ENCODE measurements around the gene SIL1. TPM values are rescaled to one million over a fixed set of nuclear protein-coding genes. Genes with fewer than 3 reads are reported as not detected.

The SIL1 gene
- total RNA-seq, 1 donor from 2014 or later = 16.0 TPM

DNA sequence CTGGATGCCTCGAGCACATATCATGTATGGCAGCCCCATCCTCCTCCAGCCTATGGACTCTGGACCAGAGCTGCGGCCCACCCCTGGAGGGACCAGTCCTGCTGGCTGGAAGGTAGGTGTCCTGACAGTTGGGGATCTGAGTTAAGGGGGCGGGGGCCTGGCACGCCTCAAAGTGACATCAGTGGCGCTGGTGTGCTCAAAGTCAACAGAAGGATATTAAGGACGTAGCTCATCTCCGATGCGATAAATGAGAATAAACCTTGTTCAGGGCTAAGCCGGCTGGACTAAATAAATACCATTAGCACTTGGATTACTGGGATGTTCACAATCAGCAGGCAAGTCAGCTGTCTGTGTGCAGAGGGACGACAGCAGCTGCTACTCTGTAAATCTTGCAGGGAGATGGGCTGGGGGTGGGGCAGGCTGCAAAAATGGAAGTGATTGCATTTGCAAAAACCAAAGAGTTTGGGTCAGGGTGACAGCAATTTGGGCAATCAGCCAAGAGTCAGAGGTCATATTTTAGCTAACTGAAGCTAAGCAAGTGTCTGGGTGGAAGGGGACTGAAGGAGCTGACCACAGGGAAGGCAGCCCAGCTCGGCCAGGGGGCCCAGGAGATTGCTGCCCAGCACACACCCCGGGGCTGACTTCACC lies 243.0 kb downstream of the SIL1 start:
- Mint-ChIP-seq H3K36me3 (ENCODE audit: low read depth) (no peaks in the 10 kb centered on the region), H3K27me3 (ENCODE audit: low read depth) (peaks cover 17% of the 10 kb centered on the region), H3K9me3 (no peaks in the 10 kb centered on the region), H3K4me1 (peaks cover 41% of the 10 kb centered on the region), H3K4me3 (no peak overlapping the region), H3K27ac (ENCODE audit: unreplicated experiment) (peak overlapping the region; percentile 36)
- TF ChIP-seq, protein P1, sequence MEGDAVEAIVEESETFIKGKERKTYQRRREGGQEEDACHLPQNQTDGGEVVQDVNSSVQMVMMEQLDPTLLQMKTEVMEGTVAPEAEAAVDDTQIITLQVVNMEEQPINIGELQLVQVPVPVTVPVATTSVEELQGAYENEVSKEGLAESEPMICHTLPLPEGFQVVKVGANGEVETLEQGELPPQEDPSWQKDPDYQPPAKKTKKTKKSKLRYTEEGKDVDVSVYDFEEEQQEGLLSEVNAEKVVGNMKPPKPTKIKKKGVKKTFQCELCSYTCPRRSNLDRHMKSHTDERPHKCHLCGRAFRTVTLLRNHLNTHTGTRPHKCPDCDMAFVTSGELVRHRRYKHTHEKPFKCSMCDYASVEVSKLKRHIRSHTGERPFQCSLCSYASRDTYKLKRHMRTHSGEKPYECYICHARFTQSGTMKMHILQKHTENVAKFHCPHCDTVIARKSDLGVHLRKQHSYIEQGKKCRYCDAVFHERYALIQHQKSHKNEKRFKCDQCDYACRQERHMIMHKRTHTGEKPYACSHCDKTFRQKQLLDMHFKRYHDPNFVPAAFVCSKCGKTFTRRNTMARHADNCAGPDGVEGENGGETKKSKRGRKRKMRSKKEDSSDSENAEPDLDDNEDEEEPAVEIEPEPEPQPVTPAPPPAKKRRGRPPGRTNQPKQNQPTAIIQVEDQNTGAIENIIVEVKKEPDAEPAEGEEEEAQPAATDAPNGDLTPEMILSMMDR (conservative IDR thresholded peaks at IDR 0.05) = no peak
- no peak for DNase-seq (ENCODE audit: low read depth, low spot score)

DNA sequence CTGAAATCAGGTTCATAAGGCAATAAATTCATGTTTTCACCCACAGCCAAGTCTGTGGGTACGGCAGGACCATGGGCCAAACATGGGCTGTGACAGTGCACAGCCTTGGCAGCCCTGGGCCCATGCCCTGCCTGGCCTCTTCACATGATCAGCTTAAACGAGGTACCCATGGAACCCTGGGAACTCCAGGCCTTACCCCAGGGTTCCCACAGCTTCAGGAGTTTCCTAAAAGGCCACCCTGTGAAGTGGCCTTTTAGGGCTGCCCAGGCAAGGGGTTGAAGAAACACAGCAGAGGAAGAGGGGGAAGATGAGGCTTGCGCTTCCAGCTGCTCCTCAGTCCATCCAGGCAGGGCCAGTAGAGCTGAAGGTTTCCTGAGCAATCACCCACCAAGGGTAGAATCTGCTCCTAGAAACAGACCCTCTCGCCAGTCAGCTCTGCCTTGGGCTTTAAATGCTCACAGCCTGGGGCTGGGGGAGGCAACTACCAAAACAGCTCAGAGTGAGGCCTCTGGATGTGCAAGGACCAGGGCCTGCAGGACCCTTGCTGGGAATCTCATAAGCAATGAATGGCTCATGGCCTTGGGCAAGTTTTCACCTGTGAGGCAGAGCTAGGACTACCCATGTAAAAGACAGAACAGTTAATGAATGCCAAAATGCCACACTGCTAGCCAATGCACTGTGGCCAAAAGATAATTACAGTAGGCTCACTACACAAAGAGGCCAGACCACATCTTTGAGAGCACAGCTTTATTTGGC lies 243.7 kb downstream of the SIL1 start:
- no peak for DNase-seq (ENCODE audit: low read depth, low spot score)
- TF ChIP-seq, protein P1 (conservative IDR thresholded peaks at IDR 0.05) = no peak
- peaks cover 12% of the 10 kb centered on the region for H3K27me3 Mint-ChIP-seq (ENCODE audit: low read depth)
- peaks cover 41% of the 10 kb centered on the region for H3K4me1 Mint-ChIP-seq
- H3K36me3 Mint-ChIP-seq (ENCODE audit: low read depth) = no peaks in the 10 kb centered on the region
- no peaks in the 10 kb centered on the region for H3K9me3 Mint-ChIP-seq
- no peak overlapping the region for H3K4me3 Mint-ChIP-seq
- no peak overlapping the region for H3K27ac Mint-ChIP-seq (ENCODE audit: unreplicated experiment)

DNA sequence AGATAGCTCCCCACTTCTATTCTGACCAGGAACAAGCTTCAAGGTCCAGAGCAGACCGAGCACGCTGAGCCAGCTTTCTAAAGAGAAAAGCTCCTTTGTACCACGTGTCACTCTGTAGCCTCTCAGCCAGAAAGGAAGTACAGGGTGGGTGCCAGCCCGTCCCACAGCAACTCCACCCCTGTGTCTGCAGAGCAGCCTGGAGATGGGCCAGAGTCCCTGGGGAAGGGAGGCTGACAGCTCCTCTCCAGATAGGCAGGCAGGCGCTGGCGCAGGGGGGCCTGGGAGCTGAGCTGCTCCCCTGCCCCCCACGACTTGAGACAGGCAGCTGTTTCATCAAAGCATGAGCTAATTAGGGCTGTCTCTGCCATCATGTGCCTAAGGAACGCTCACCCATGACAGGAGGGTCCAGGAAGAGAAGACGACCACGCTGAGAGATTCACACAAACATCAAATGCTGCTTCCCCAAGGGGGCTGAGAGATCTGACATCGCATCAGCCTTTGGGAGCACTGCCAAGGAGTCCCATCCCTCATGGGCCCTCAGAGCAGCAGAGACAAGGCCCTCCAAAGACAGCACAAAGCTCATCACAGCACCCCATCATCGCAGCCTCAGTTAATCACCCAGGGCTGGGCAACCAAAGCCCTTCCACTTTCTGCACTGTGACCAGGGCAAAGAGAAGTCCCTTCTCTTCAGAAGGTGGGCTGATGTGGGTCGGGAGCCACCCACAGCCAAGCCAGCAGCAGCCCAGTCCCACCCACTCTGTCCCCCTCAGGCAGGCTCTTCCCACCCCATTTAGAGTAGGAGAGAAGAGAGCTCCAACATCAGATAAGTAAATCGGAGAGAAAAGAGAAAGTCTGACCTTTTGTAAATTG lies 244.5 kb downstream of the SIL1 start:
- Mint-ChIP-seq H3K36me3 (ENCODE audit: low read depth) (peaks cover under 1% of the 10 kb centered on the region), H3K4me3 (peak overlapping the region; percentile 41), H3K9me3 (no peaks in the 10 kb centered on the region), H3K27ac (ENCODE audit: unreplicated experiment) (no peak overlapping the region), H3K27me3 (ENCODE audit: low read depth) (peaks cover 14% of the 10 kb centered on the region), H3K4me1 (peaks cover 46% of the 10 kb centered on the region)
- TF ChIP-seq, protein P1 (conservative IDR thresholded peaks at IDR 0.05) = no peak
- DNase-seq (ENCODE audit: low read depth, low spot score) = no peak

DNA sequence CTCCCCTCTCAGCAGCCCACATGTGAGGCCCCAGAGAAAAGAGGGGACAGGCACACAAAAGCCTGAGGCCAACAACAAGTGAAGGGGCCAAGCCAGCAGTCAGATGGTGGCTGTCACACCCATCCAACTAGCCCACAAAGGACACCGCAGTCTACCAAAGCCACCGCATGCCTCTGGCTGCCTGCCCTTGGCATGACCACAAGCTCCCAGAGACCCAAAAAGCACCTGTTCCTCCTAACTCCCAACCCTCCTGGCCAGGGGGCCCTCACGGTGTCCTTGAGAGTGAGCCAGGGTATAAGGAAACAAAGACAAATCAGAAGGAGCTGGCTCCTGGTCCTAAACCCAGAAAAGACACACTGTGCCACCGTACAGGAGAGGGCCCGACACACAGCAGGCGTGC lies 245.2 kb downstream of the SIL1 start:
- peak overlapping the region; percentile 41 for H3K4me3 Mint-ChIP-seq
- H3K27me3 Mint-ChIP-seq (ENCODE audit: low read depth) = peaks cover 16% of the 10 kb centered on the region
- peak overlapping the region; percentile 57 for H3K27ac Mint-ChIP-seq (ENCODE audit: unreplicated experiment)
- no peaks in the 10 kb centered on the region for H3K9me3 Mint-ChIP-seq
- peaks cover 2% of the 10 kb centered on the region for H3K36me3 Mint-ChIP-seq (ENCODE audit: low read depth)
- no peak for DNase-seq (ENCODE audit: low read depth, low spot score)
- TF ChIP-seq, protein P1 (conservative IDR thresholded peaks at IDR 0.05) = no peak
- peaks cover 53% of the 10 kb centered on the region for H3K4me1 Mint-ChIP-seq

DNA sequence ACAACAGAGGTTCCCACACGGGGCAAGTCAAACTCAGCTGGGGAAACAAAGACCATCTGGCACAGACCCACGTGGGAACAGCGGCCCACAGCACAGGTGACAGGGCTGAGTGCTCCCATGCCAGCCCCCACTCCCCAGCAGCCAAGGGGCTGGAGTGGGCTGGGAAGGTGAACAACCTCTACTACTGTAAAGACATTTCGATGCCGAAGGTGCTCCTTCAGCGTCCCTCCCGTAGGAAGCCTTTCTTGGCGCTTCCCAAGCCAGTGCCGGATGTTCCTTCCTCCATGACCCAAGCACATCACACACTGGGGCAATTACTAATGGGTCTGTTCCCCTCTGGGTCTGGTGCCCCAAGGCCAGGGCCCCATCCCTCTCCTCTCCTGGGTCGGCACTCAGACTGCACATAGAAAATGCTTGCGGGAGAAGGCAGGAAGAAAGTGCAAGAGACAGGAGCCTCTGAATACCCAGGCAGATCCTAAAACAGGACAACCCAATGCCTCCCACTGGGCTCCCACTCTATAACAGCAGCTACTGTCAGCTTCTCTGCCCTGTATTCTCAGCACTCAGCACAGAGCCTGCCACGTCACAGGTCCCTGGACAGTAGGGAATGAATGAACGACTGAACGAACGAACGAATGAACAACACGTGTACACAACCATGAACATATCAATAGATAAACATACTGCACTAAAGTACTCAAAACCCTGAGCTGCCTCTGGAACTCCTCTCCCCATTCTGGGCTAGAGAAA lies 246.0 kb downstream of the SIL1 start:
- Mint-ChIP-seq H3K27me3 (ENCODE audit: low read depth) (peaks cover 16% of the 10 kb centered on the region), H3K9me3 (no peaks in the 10 kb centered on the region), H3K4me3 (peak overlapping the region; percentile 19), H3K27ac (ENCODE audit: unreplicated experiment) (peak overlapping the region; percentile 35), H3K4me1 (peaks cover 58% of the 10 kb centered on the region), H3K36me3 (ENCODE audit: low read depth) (peaks cover 2% of the 10 kb centered on the region)
- TF ChIP-seq, protein P1 (conservative IDR thresholded peaks at IDR 0.05) = no peak
- no peak for DNase-seq (ENCODE audit: low read depth, low spot score)

All from neural crest cell (in vitro differentiated cells).